ENCODE measurements around the gene R3HDML. TPM values are rescaled to one million over a fixed set of nuclear protein-coding genes. Genes with fewer than 3 reads are reported as not detected.

The R3HDML gene
- total RNA-seq, 6 donors from 2014 or later: not detected

DNA sequence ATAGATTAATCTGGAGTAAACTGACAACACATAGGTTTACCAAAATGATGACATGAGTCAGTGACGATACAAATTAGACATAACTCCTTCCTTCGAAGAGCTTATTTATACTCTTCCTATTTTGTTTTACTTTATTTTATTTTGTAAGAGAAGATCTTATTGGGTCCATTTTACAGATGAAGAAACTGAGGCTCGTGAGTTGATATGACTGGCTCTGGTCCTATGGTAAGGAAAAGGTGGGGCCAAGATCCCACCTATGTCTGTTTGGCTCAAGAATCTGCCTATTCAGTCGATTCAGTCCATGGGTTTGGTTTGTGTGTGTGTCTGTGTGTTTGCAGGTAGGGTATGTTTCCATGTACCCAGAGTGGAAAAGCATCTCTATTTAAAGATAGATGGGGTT lies 8.4 kb upstream of the R3HDML start:
- Histone ChIP-seq H3K27me3 (peaks cover 0 to 8% (median 3%) of the 10 kb centered on the region in 4 donors), H3K9me3 (no peaks in the 10 kb centered on the region), H3K4me1 (peaks cover 4 to 8% (median 5%) of the 10 kb centered on the region in 4 donors), H3K4me3 (no peak overlapping the region), H3K27ac (no peak overlapping the region), H3K36me3 (no peaks in the 10 kb centered on the region)
- TF ChIP-seq, protein P1, sequence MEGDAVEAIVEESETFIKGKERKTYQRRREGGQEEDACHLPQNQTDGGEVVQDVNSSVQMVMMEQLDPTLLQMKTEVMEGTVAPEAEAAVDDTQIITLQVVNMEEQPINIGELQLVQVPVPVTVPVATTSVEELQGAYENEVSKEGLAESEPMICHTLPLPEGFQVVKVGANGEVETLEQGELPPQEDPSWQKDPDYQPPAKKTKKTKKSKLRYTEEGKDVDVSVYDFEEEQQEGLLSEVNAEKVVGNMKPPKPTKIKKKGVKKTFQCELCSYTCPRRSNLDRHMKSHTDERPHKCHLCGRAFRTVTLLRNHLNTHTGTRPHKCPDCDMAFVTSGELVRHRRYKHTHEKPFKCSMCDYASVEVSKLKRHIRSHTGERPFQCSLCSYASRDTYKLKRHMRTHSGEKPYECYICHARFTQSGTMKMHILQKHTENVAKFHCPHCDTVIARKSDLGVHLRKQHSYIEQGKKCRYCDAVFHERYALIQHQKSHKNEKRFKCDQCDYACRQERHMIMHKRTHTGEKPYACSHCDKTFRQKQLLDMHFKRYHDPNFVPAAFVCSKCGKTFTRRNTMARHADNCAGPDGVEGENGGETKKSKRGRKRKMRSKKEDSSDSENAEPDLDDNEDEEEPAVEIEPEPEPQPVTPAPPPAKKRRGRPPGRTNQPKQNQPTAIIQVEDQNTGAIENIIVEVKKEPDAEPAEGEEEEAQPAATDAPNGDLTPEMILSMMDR (IDR thresholded peaks at IDR 0.05): no peak
- TF ChIP-seq POLR2A (IDR thresholded peaks at IDR 0.05) (no peak), EP300 (IDR thresholded peaks at IDR 0.05) (no peak), POLR2AphosphoS5 (IDR thresholded peaks at IDR 0.05) (no peak)
- 85 to 89% methylated on average over 4 of the region's 4 CpGs for WGBS, 2 donors
- no peak for DNase-seq
- no peak for ATAC-seq (ENCODE audit: low FRiP score in 2 of 2)

DNA sequence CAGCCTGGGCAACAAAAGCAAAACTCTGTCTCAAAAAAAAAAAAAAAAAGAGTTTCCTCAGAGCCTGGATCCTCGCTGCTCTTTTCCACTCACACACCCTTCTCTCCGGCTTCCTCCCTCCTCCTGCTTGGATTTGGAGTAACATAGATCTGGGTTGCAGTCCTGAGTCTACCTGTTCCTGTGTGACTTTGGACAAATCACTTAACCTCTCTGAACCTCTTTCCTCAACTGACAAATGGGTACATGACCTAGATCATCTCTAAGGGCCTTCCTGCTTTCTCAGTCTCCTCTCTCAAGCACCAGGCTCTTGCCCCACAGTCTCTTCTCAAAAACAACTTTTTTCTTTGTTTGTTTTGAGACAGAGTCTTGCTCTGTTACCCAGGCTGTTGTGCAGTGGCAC lies 5.6 kb upstream of the R3HDML start:
- TF ChIP-seq POLR2A (IDR thresholded peaks at IDR 0.05): no peak
- no peak for TF ChIP-seq EP300 (IDR thresholded peaks at IDR 0.05)
- TF ChIP-seq POLR2AphosphoS5 (IDR thresholded peaks at IDR 0.05): no peak
- Histone ChIP-seq H3K4me1 (peaks cover 4 to 8% (median 5%) of the 10 kb centered on the region in 4 donors), H3K4me3 (no peak overlapping the region), H3K9me3 (no peaks in the 10 kb centered on the region), H3K36me3 (no peaks in the 10 kb centered on the region), H3K27me3 (peaks cover 0 to 8% (median 3%) of the 10 kb centered on the region in 4 donors), H3K27ac (no peak overlapping the region)
- ATAC-seq (ENCODE audit: low FRiP score in 2 of 2) (no peak), DNase-seq (no peak)
- WGBS, 2 donors: 78 to 88% methylated on average over 2 of the region's 2 CpGs

DNA sequence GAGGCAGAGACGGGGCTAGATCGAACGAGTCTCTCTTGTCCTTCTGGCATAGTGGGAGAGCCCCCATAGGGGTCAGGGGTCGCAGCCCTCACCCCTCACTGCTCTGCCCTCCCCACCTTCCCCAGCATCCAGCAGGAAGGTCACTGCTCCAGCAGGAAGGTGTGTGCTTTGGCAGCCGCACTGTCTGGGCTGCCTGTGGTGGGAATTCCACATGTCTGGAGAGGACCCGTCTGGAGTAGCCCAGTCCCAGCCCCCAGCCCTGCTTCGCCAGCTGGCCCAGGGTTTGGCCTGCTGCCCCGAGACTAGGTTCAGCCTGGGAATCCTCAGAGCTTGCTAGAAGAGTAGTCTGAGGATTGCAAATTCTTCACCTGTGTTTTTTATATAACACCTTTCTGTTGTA lies 2.5 kb upstream of the R3HDML start:
- Histone ChIP-seq H3K27me3 (no peaks in the 10 kb centered on the region), H3K9me3 (no peaks in the 10 kb centered on the region), H3K36me3 (no peaks in the 10 kb centered on the region), H3K4me3 (no peak overlapping the region), H3K27ac (no peak overlapping the region), H3K4me1 (no peaks in the 10 kb centered on the region)
- WGBS, 2 donors: 28 to 47% methylated on average over 4 to 8 of the region's 8 CpGs
- DNase-seq (peak in 1 of 2 donors; percentile 61), ATAC-seq (ENCODE audit: low FRiP score in 2 of 2) (no peak)
- TF ChIP-seq EP300 (IDR thresholded peaks at IDR 0.05) (no peak), POLR2A (IDR thresholded peaks at IDR 0.05) (no peak), POLR2AphosphoS5 (IDR thresholded peaks at IDR 0.05) (no peak)
- TF ChIP-seq, protein P1 (IDR thresholded peaks at IDR 0.05): no peak

DNA sequence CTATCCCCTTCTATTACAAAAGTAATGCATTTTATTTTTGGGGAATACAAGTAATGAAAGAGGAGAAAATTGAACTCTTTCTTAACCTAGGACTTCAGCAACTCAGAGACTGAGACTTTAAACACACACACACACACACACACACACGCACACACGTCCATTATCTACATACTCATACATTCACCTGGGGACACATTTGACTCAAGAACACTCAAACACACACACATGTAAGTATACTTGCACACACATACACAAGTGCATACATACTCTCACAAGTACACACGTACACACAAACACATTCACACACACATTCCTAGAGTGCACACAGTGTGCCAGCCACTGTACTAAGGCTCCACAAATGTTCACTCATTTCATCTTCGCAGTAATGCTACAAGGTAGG lies 2.1 kb upstream of the R3HDML start:
- no peaks in the 10 kb centered on the region for H3K4me1 ChIP-seq
- no peak for ATAC-seq (ENCODE audit: low FRiP score in 2 of 2)
- WGBS, 2 donors: 74 to 78% methylated on average over 4 of the region's 4 CpGs
- TF ChIP-seq POLR2AphosphoS5 (IDR thresholded peaks at IDR 0.05) (no peak), POLR2A (IDR thresholded peaks at IDR 0.05) (no peak), EP300 (IDR thresholded peaks at IDR 0.05) (no peak)
- TF ChIP-seq, protein P1 (IDR thresholded peaks at IDR 0.05): no peak
- H3K27ac ChIP-seq: no peak overlapping the region
- H3K9me3 ChIP-seq: no peaks in the 10 kb centered on the region
- H3K4me3 ChIP-seq: no peak overlapping the region
- no peaks in the 10 kb centered on the region for H3K36me3 ChIP-seq
- DNase-seq: no peak
- no peaks in the 10 kb centered on the region for H3K27me3 ChIP-seq

DNA sequence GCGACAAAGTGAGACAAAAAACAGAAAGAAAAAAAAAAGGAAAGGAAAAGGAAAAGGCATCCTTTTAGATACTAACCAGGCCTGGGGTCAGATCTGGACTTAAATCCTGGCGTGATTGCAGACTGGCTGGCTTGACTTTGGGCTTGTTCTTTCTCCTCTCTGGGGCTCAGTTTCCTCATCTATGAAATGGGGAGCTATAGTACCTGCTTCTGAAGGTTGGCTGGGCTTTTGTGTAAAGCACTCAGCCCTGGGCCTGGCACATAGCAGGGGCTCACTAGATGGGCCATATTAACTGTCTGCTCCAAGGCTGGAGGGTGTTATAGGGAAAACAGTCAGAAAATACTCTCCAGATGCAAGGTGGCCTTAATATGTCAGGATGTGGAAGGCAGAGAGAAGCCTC lies 1.2 kb upstream of the R3HDML start:
- Histone ChIP-seq H3K4me3 (no peak overlapping the region), H3K4me1 (no peaks in the 10 kb centered on the region), H3K27ac (no peak overlapping the region), H3K27me3 (no peaks in the 10 kb centered on the region), H3K36me3 (no peaks in the 10 kb centered on the region), H3K9me3 (no peaks in the 10 kb centered on the region)
- ATAC-seq (ENCODE audit: low FRiP score in 2 of 2): no peak
- no peak for DNase-seq
- 90 to 94% methylated on average over 2 of the region's 2 CpGs for WGBS, 2 donors
- TF ChIP-seq POLR2A (IDR thresholded peaks at IDR 0.05): no peak
- TF ChIP-seq EP300 (IDR thresholded peaks at IDR 0.05): no peak
- TF ChIP-seq, protein P1 (IDR thresholded peaks at IDR 0.05): no peak
- no peak for TF ChIP-seq POLR2AphosphoS5 (IDR thresholded peaks at IDR 0.05)

Measured in upper lobe of left lung (tissue), 6 donors.